Measurements from ENCODE around the gene MYL4. TPM values are rescaled to one million over a fixed set of nuclear protein-coding genes. Genes with fewer than 3 reads are reported as not detected.
"Not testable (repeated sequence)": the region's sequence is repeated elsewhere in the genome, so short reads cannot be mapped to it uniquely, and the experiment has no call there.

MYL4 gene
- total RNA-seq, 1 experiment from 2014 or later = 58.4 TPM

GRCh38 chr17:47205419-47205963 lies 3.7 kb upstream of the MYL4 start:
- peaks cover 4% of the 10 kb centered on the region; the same call in 1 of the 2 replicates for H3K9me3 ChIP-seq (replicated peaks)
- peak overlapping the region; percentile 32 for H3K4me3 ChIP-seq
- H3K27ac ChIP-seq = peak overlapping the region; percentile 84
- peak; percentile 82 for DNase-seq
- no peaks in the 10 kb centered on the region for H3K36me3 ChIP-seq
- H3K4me1 ChIP-seq = peaks cover 55% of the 10 kb centered on the region
- H3K27me3 ChIP-seq = no peaks in the 10 kb centered on the region

GRCh38 chr17:47207143-47208067 lies 1.7 kb upstream of the MYL4 start:
- Histone ChIP-seq H3K4me1 (peaks cover 62% of the 10 kb centered on the region), H3K4me3 (no peak overlapping the region)

GRCh38 chr17:47209499-47209898 lies 351 bp downstream of the MYL4 start:
- peak overlapping the region; percentile 47 for H3K4me3 ChIP-seq
- DNase-seq = peak in 1 of 2 experiments; percentile 37
- H3K9me3 ChIP-seq (replicated peaks) = no peaks in the 10 kb centered on the region
- peak overlapping the region; percentile 63 for H3K27ac ChIP-seq
- H3K36me3 ChIP-seq = no peaks in the 10 kb centered on the region; the same call in 1 of the 2 replicates
- no peaks in the 10 kb centered on the region for H3K27me3 ChIP-seq
- H3K4me1 ChIP-seq = peaks cover 48% of the 10 kb centered on the region

More at GRCh38 chr17:47207143-47208067, 1.7 kb upstream of the MYL4 start:
- Histone ChIP-seq H3K27me3 (no peaks in the 10 kb centered on the region), H3K36me3 (no peaks in the 10 kb centered on the region), H3K27ac (no peak overlapping the region), H3K9me3 (replicated peaks) (peaks cover 4% of the 10 kb centered on the region; the same call in 1 of the 2 replicates)
- no peak for DNase-seq

- H3K9me3 ChIP-seq (replicated peaks) = no peaks in the 10 kb centered on the region
- H3K36me3 ChIP-seq = no peaks in the 10 kb centered on the region; the same call in 1 of the 2 replicates
- no peaks in the 10 kb centered on the region for H3K27me3 ChIP-seq
- peak overlapping the region; percentile 63 for H3K27ac ChIP-seq
- DNase-seq = peak; percentile 58 to 65
- peak overlapping the region; percentile 47 for H3K4me3 ChIP-seq
- peaks cover 42% of the 10 kb centered on the region for H3K4me1 ChIP-seq
These were observed 957 bp downstream of the MYL4 start for GRCh38 chr17:47210105-47210504.

- no peaks in the 10 kb centered on the region for H3K27me3 ChIP-seq
- H3K9me3 ChIP-seq (replicated peaks) = no peaks in the 10 kb centered on the region
- peak overlapping the region; percentile 63; the same call in 1 of the 2 replicates for H3K27ac ChIP-seq
- DNase-seq = peak in 1 of 2 experiments; percentile 32
- peaks cover 37% of the 10 kb centered on the region for H3K4me1 ChIP-seq
- H3K36me3 ChIP-seq = no peaks in the 10 kb centered on the region; the same call in 1 of the 2 replicates
- H3K4me3 ChIP-seq = peak overlapping the region; percentile 47; the same call in 1 of the 2 replicates
These were observed 1.6 kb downstream of the MYL4 start for GRCh38 chr17:47210779-47211178.

- Histone ChIP-seq H3K9me3 (replicated peaks) (no peaks in the 10 kb centered on the region), H3K4me3 (no peak overlapping the region), H3K4me1 (peaks cover 29% of the 10 kb centered on the region), H3K36me3 (no peaks in the 10 kb centered on the region; the same call in 1 of the 2 replicates), H3K27ac (no peak overlapping the region), H3K27me3 (no peaks in the 10 kb centered on the region)
- DNase-seq = no peak
These were observed 3.3 kb downstream of the MYL4 start for GRCh38 chr17:47212458-47212857.

GRCh38 chr17:47213540-47213939 lies 4.4 kb downstream of the MYL4 start:
- H3K9me3 ChIP-seq (replicated peaks) = no peaks in the 10 kb centered on the region
- H3K27ac ChIP-seq = no peak overlapping the region
- no peaks in the 10 kb centered on the region; the same call in 1 of the 2 replicates for H3K36me3 ChIP-seq
- no peaks in the 10 kb centered on the region for H3K27me3 ChIP-seq
- DNase-seq = no peak
- H3K4me3 ChIP-seq = no peak overlapping the region
- H3K4me1 ChIP-seq = peaks cover 29% of the 10 kb centered on the region

- Histone ChIP-seq H3K36me3 (no peaks in the 10 kb centered on the region; the same call in 1 of the 2 replicates), H3K9me3 (replicated peaks) (no peaks in the 10 kb centered on the region), H3K4me3 (no peak overlapping the region), H3K27me3 (no peaks in the 10 kb centered on the region), H3K27ac (no peak overlapping the region), H3K4me1 (peaks cover 27% of the 10 kb centered on the region)
- DNase-seq = no peak
These were observed 5.8 kb downstream of the MYL4 start for GRCh38 chr17:47214931-47215330.

GRCh38 chr17:47216821-47217220 lies 7.7 kb downstream of the MYL4 start:
- not testable (repeated sequence) for H3K9me3 ChIP-seq (replicated peaks)
- H3K4me1 ChIP-seq = peaks cover 15% of the 10 kb centered on the region

GRCh38 chr17:47217279-47217678 lies 8.1 kb downstream of the MYL4 start:
- H3K36me3 ChIP-seq; H3K9me3 ChIP-seq (replicated peaks); H3K27ac ChIP-seq; DNase-seq; H3K4me3 ChIP-seq; H3K27me3 ChIP-seq: not testable (repeated sequence)
- H3K4me1 ChIP-seq = peaks cover 15% of the 10 kb centered on the region

More at GRCh38 chr17:47216821-47217220, 7.7 kb downstream of the MYL4 start:
- DNase-seq, H3K4me3 ChIP-seq, H3K27me3 ChIP-seq, H3K27ac ChIP-seq, H3K36me3 ChIP-seq: not testable (repeated sequence)

- H3K27ac ChIP-seq = no peak overlapping the region; the same call in 1 of the 2 replicates
- peak in 1 of 2 experiments; percentile 37 for DNase-seq
- H3K36me3 ChIP-seq = no peaks in the 10 kb centered on the region; the same call in 1 of the 2 replicates
- no peaks in the 10 kb centered on the region for H3K9me3 ChIP-seq (replicated peaks)
- no peaks in the 10 kb centered on the region for H3K27me3 ChIP-seq
- peaks cover 15% of the 10 kb centered on the region for H3K4me1 ChIP-seq
- no peak overlapping the region for H3K4me3 ChIP-seq
These were observed 9.8 kb downstream of the MYL4 start for GRCh38 chr17:47218896-47219430.

- DNase-seq = no peak
- H3K36me3 ChIP-seq = no peaks in the 10 kb centered on the region; the same call in 1 of the 2 replicates
These were observed 10.7 kb downstream of the MYL4 start for GRCh38 chr17:47219621-47220475.

GRCh38 chr17:47220531-47220999 lies 11.4 kb downstream of the MYL4 start:
- Histone ChIP-seq H3K27me3 (no peaks in the 10 kb centered on the region), H3K4me1 (peaks cover 23% of the 10 kb centered on the region), H3K36me3 (no peaks in the 10 kb centered on the region; the same call in 1 of the 2 replicates), H3K27ac (no peak overlapping the region), H3K4me3 (no peak overlapping the region), H3K9me3 (replicated peaks) (0 out of 2 replicates have a peak, but pooled peaks cover 2% of the 10 kb centered on the region)
- no peak for DNase-seq

More at GRCh38 chr17:47219621-47220475, 10.7 kb downstream of the MYL4 start:
- H3K27ac ChIP-seq = no peak overlapping the region
- no peak overlapping the region for H3K4me3 ChIP-seq
- no peaks in the 10 kb centered on the region for H3K27me3 ChIP-seq
- 0 out of 2 replicates have a peak, but pooled peaks cover 2% of the 10 kb centered on the region for H3K9me3 ChIP-seq (replicated peaks)
- H3K4me1 ChIP-seq = peaks cover 16% of the 10 kb centered on the region

- H3K27me3 ChIP-seq = no peaks in the 10 kb centered on the region
- 0 out of 2 replicates have a peak, but pooled peaks cover 2% of the 10 kb centered on the region for H3K9me3 ChIP-seq (replicated peaks)
- no peaks in the 10 kb centered on the region; the same call in 1 of the 2 replicates for H3K36me3 ChIP-seq
- DNase-seq = no peak
- no peak overlapping the region for H3K27ac ChIP-seq
- H3K4me1 ChIP-seq = peaks cover 23% of the 10 kb centered on the region
- H3K4me3 ChIP-seq = no peak overlapping the region
These were observed 12.0 kb downstream of the MYL4 start for GRCh38 chr17:47221154-47221553.

Measured in SJCRH30 (cell line).